ENCODE data around the gene RLBP1. TPM values are rescaled to one million over a fixed set of nuclear protein-coding genes. Genes with fewer than 3 reads are reported as not detected.

Gene RLBP1
- total RNA-seq, 1 donor from 2014 or later, result 3.3 TPM

DNA sequence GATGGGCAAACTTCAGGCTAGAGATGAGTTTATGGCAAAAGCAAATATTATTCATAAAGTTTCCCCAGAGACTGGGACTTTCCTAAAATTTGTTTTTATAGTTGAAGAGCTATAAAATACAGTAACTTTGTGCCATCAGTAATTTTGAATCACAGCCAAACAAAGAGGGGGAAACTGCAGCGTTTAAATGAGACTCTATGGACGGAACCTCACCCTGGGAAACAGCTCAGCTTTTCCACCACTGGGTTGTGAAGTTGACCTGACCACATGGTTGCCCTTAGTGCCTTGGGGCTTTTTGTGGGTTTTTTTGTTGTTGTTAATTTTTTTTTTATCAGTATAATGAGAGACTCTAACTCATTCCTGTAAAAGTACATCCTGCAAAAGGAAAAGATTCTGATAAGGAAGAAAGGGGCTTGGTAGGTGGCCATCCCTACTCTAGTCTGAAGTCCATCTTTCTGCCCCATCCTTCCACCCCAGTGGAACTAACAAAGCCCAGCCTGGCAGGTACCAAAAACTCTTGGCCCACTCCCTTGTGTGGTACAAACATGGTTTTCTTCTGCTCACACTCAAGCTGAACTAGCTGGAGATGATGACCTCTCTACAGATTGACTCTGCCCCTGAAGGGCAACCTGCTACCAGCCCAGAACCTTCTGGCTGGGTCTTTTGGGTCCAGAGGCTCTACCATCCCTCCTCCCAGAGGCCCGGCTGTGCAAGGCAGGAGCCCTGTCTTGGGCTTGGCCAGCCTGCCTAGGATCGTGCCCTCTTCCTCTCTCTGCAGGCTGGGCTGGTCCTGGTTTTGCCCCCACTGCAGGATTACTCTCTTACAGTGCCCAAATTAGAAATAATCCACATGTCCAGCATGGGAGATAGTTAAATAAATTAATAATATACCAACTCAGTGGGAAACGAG lies 41.2 kb downstream of the RLBP1 start:
- no peak for FAIRE-seq
- DNase-seq (ENCODE audit: low spot score in 2 of 2), result no peak

GRCh38 chr15:89178307-89178977 lies 42.9 kb downstream of the RLBP1 start:
- FAIRE-seq, result no peak
- DNase-seq (ENCODE audit: low spot score in 2 of 2), result no peak

- peak in 1 of 2 donors; percentile 28 for DNase-seq (ENCODE audit: low spot score in 2 of 2)
- FAIRE-seq, result no peak
Measured at GRCh38 chr15:89177633-89178306, 43.6 kb downstream of the RLBP1 start.

DNA sequence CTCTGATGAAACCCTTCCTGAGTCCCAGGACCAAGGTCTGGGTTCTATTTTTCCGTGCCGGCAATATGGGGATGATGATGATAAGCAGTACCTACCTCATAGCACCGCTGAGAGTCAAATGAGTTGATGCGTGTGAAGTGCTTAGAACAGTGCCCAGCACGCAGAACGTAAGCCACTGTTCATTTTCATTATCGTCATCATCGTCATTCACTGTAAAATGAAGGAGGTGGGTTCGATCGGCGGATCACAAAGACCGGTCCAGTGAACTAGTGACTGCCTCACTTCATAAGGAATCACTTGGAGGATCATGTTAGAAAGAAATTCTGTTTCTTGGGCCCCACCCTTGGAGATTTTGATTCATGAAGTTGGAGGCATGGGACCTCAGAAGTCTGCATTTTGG lies 44.3 kb downstream of the RLBP1 start:
- no peak for DNase-seq (ENCODE audit: low spot score in 2 of 2)
- FAIRE-seq, result no peak

DNA sequence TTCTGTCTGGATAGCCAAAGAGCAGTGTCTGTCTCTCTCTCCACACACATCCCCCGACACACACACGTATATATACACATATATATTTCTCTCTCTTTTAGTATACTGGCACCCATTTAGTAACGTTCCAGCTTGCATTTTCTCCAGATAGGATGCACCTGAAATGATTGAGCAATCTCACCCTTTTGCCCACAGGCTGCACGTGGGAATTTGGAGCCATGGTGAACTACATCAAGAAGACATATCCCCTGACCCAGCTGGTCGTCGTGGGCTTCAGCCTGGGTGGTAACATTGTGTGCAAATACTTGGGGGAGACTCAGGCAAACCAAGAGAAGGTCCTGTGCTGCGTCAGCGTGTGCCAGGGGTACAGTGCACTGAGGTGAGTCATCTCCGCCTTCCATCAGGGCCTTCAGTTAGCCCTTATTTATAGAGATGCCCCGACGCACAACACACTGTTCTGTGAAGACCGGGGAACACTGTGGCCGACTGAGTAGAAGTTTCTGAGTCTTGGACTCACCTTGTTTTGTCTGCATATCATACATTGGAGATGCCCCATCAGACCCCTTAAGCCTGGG lies 45.7 kb downstream of the RLBP1 start:
- no peak for DNase-seq (ENCODE audit: low spot score in 2 of 2)
- FAIRE-seq, result no peak

DNA sequence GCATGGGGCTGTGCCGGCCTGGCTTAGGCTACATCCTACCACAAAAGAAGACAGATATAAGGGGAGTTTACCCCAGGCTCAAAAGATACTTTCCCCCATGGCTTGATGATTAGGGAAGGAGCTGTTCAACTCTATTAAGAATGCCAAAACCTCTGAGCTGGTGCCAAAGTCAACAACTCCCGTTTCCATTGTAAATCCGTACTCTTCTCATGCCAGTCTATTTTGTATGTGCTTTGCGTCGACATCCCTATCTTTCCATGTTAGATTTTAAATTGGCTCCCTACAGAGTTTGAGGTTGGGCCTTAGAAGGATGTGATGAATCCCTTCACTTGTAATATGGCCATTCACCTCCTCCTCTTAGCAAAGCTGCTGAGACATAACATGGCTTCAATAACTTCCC lies 46.9 kb downstream of the RLBP1 start:
- DNase-seq (ENCODE audit: low spot score in 2 of 2), result no peak
- no peak for FAIRE-seq

GRCh38 chr15:89172921-89173320 lies 48.5 kb downstream of the RLBP1 start:
- DNase-seq (ENCODE audit: low spot score in 2 of 2) (no peak), FAIRE-seq (no peak)

GRCh38 chr15:89171136-89172072 lies 50.0 kb downstream of the RLBP1 start:
- FAIRE-seq (no peak), DNase-seq (ENCODE audit: low spot score in 2 of 2) (no peak)

- DNase-seq (ENCODE audit: low spot score in 2 of 2) (no peak), FAIRE-seq (no peak)
Measured at GRCh38 chr15:89170364-89170763, 51.0 kb downstream of the RLBP1 start.

GRCh38 chr15:89168316-89168833 lies 53.0 kb downstream of the RLBP1 start:
- no peak for FAIRE-seq
- no peak for DNase-seq (ENCODE audit: low spot score in 2 of 2)

- DNase-seq (ENCODE audit: low spot score in 2 of 2), result no peak
- FAIRE-seq, result no peak
Measured at GRCh38 chr15:89167267-89168176, 53.9 kb downstream of the RLBP1 start.

- no peak for FAIRE-seq
- DNase-seq (ENCODE audit: low spot score in 2 of 2), result no peak
Measured at GRCh38 chr15:89165677-89166076, 55.7 kb downstream of the RLBP1 start.

DNA sequence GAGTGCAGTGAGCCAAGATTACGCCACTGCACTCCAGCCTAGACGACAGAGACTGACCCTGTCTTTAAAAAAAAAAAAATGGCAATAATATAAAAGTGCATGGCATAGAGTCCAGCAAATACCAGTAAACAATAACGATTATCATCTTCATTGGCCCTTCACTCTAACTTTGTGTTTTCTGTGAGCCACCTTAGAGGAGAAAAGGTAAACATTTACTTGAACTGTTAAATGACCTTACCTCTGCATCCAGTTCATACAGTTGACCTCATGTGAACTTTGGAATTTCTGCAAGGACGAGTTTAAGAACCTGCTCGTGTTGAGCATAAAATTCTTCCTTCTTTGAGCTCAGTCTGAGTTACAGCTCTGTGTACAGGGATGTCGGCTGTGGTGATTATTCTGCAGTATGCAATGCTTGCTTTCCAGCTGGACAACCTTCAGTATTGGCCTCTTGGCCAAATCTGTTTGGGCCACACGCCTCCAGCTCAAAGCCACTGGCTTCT lies 56.6 kb downstream of the RLBP1 start:
- DNase-seq (ENCODE audit: low spot score in 2 of 2) (no peak), FAIRE-seq (no peak)

DNA sequence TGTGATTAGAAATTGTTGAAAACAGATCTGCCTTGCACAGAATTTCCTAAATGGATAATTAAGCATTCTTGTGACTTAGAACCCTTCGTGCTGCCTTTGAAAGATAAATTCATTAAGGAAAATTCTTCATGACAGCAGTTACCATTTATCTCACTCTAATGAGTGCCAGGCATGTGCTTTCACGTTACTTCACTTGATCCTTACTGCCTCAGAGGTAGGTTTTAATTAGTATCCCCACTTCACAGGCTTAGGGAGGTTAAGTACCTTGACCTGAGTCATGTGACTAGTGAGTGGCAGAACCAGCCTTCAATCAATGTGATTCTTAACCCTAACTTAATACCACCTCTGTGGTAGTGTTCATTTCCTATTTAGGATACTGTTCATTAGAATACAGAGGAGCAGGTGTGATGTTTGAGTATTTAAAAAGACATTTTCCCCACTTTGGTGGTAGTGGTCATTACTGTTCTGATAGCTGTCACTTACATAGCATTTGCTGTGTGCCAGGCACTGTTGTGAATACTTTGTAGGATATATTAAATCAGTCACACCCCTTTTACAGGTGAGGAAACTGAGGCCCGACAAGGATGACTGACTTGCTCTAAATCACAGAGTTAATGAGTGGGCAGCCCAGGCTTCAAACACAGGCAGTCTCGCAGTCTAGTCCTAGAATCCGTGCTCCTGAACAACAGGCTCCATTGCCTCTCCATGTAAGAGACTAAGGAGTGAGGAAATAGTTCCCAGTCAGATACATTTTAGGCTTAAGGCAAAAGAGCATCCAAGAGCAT lies 57.9 kb downstream of the RLBP1 start:
- no peak for FAIRE-seq

DNA sequence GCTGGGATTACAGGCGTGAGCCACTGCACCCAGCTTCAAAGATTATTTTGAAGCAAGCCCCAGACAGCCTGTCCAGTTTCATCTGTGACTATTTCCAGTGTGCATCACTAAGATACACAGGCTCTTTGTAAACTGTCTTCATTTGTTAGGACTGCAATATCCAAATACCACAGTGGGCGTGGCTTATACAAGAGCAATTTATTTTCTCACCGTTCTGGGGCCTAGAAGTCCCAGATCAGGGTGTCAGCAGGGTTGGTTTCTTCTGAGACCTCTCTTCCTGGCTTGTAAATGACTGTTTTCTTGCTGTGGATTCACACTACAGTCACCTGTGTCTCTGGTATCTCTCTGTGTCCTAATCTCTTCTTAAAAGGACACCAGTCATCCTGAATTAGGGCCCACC lies 59.7 kb downstream of the RLBP1 start:
- FAIRE-seq, result no peak
- no peak for DNase-seq (ENCODE audit: low spot score in 2 of 2)

More for the DNA sequence above, 57.9 kb downstream of the RLBP1 start:
- DNase-seq (ENCODE audit: low spot score in 2 of 2), result no peak

All from frontal cortex (tissue), 4 donors.